PC-9 (cell line): ENCODE measurements around the gene RALGPS1.

ENCODE experiments used
- CTCF ChIP-seq: fragments of 200-600 bp; sonication (generic); conservative IDR thresholded peaks from 2 replicates; pipeline ENCODE4 v1.6.1; 2017; ENCODE audit warnings: mixed run types, antibody characterized with exemption, mild to moderate bottlenecking, moderate library complexity
- EZH2 ChIP-seq: fragments of 200-600 bp; sonication (generic); IDR thresholded peaks from 2 replicates; pipeline ENCODE4 v1.8.0; 2017; ENCODE audit warnings: antibody characterized with exemption, low read depth

GRCh38 chr9:127119320-127119709 is 204.7 kb downstream of the RALGPS1 start:
- TF ChIP-seq CTCF = no peak
- no peak for TF ChIP-seq EZH2
